HG02798 (cell line): ENCODE data around the gene NCKAP5L.
"Not testable (repeated sequence)": the region's sequence is repeated elsewhere in the genome, so short reads cannot be mapped to it uniquely, and the experiment has no call there.

Experiments used
- ATAC-seq: cut with Tn5 transposase; IDR thresholded peaks from one replicate; pipeline ENCODE4 v1.9.1; 2021; ENCODE audit warnings: mild to moderate bottlenecking; ENCODE audit not compliant: unreplicated experiment, poor library complexity

The NCKAP5L gene

DNA sequence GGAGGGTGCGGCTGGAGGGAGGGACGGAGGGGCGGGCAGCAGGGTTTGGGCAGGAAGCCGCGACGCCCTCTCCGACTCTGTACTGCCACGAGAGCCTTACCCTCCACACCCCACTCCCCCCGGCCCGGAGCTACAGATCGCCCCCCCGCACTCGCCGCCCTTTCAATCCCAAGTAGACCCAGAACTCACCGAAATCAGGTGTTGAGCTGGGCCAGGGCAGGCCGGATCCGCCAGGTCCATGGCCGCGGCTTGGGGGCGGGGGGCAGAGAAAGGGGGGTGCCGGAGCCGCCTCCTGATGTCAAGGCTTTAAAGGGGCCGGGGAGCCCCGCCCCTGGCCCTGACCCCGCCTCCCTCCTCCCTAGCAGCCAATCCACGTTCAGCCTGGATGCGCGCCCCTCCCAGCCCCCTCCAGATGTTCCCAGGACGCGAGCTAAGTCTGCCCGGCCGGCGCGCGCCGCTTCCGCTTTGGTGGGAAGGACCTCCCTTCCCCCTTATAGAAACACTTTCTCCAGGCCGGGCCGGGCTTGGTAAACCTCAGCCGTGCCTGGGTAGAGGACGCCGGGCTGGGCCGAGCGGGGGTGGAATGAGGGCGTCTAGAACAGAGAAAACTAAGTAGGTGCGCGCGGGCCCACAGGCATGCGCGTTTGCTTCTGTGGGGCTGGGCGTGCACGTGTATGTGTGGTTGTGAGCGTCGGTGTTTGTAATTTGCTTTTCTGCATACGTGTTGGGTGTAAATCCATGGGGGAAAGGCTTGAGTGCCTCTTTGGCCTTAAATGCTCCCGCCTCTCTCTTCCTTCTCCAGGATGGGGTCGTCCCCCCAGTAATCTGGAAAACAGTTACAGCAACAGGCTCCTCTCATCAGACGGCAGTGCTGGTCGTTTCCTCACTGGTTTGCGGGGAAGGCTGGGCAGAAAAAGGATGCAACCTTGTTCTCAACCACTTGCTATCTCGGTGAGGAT, at the start of gene NCKAP5L:
NCKAP5L (minus strand) TSS at position 281 of the 959 bp plus-strand sequence. CDS start 24,369 bp downstream, outside the sequence.
- peak; percentile 93 for ATAC-seq

DNA sequence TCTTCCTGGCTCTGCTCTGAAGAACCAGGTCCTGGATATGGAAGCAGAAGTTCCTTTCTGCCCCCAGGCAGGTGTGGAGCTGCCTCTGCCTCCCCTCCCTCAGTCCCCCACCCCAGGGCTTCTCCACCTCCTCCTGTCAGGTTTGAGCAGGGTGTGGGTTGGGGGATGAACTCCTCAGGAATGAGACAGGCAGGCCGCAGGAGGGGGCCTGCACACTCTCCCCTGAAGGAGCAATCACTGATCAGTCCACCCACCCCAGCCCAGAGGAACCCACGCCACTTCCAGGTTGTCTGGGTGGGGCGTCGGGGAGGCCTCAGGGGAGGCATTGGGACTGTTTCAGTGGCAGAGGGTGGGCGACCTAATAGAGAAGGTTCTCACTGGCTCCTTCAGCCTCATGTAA, 48.9 kb upstream of the NCKAP5L start:
- no peak for ATAC-seq

DNA sequence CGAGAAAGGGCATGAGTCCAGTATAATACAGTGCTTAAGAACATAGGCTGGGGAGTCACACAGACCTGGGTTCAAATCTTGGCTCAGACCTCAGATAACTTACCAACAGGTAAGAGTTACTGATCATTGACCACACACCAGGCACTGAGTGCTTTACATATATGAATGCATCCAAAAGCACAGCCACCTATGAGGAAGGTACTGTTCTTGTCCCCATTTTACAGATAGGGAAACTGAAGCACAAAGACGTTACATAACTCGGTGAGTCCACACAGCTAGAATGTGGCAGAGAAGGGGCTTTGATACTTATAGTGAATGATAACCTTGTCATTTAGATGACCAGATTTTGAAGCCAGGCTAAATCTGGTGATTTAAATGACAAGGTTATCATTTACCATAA, 47.9 kb upstream of the NCKAP5L start:
- ATAC-seq = no peak

GRCh38 chr12:49875115-49875720, 47.0 kb upstream of the NCKAP5L start:
- ATAC-seq = no peak

DNA sequence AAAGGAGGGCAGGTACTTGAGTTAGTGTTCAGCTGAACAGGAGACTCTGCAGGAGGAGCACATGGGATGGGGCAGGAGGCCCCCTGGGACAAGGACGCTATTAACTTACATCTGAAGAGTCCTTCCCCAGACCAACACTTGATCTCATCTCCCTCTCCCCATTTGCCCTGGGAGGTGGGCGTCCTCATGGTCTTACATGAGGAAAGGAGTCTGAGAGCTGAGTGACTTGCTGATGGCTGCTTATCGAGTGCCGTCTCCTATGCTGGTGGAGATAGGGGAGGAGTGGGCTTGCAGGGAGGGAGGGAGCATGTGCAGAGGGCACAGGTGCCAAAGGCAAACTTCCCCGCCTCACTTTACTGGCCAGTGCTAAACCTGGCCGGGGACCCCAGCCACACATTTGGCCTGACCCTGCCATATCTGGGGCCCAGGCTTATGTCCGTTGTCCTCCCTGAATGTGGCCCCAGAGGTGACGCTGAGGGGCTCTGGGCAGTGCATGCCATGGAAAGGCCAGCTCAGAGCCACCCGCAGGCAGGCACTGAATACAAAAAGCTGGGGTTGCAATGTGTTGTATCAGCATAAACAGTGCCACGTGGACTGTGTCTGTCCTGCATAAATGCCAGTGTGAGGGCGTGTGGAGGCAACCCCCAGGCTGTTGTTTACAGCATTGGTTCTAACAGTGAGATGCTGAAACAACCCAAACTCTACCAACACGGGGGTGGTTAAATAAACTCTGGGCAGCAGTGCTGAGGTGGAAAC, 46.1 kb upstream of the NCKAP5L start:
- ATAC-seq = no peak

GRCh38 chr12:49873361-49873934, 45.2 kb upstream of the NCKAP5L start:
- no peak for ATAC-seq

GRCh38 chr12:49872781-49873181, 44.6 kb upstream of the NCKAP5L start:
- no peak for ATAC-seq

- no peak for ATAC-seq
Observed at GRCh38 chr12:49872381-49872780, 44.2 kb upstream of the NCKAP5L start.

GRCh38 chr12:49871811-49872251, 43.6 kb upstream of the NCKAP5L start:
- ATAC-seq = not testable (repeated sequence)

GRCh38 chr12:49871263-49871561, 43.0 kb upstream of the NCKAP5L start:
- no peak for ATAC-seq

GRCh38 chr12:49870501-49871262, 42.5 kb upstream of the NCKAP5L start:
- ATAC-seq = no peak

DNA sequence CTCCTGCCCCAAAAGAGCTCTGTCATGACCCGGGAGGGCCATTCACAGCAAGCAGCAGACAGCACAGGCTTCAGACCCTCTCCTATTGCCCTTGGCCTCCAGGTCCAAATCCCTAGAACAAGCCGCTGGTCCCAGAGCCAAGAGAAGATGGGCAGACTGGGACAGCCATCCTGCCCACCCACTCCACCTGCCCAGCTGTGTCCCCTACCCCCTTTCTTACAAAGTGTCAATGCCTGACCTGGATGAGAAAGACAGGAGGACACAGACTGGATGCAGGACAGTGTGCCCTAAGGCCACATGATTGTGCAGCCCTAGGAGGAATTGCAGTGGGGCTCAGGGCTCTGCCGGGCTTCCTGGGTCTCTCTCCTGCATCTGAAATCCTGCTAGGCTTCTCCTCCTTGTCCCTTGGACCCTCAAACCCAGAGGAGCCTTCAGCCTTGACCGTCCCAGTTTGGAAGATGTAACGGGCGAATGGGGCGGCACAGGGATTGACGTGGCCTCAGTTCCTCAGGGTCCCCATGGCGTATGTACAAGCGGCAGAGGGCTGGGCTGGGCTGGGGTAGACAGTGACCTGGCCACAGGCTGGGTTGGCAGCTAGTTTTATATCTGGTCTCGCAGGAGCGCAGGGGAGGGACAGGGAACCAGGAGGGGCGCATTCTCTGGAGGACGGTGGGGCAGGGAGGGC, 41.7 kb upstream of the NCKAP5L start:
- ATAC-seq = no peak

DNA sequence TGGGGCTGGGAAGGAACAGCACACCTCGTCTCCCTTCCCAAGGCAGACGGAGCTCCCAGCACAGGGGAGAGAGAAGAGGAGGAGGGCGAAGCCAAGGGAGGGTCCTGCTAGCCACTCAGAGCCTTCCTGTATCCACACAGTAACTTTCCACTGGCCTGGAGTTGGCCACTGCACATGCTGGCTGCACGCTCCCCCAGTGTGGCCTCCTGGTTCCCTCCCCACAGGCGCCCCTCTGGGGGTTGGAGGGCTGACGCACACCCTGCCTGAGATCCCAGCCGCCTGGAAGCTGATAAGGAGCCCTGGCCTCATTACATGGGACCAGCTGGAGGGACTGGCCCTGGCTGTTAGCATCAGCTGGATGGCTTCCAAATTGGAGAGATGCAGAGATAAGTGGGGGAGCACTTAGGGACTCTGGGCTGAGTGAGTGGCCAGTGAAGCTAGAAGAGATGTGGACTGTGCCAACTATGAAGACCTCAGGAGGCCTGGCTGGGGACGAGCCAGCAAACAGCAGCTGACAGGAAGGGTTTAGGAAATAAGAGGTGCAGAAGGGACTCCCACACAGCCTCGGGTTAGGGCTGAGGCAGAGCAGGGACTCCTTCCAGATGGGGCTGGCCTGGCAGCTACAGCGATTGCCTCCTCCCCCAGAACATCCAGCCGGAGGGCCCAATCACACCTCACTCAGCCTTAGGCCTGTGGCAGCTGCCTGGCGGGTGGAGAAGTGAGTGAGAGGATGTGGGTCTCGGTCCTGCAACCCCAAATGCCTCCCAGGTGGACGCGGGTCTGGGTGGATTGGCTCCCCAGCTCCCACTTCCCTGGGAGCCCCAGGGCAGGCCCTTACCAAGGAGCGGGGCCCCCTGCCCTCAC, 41.0 kb upstream of the NCKAP5L start:
- ATAC-seq = no peak

DNA sequence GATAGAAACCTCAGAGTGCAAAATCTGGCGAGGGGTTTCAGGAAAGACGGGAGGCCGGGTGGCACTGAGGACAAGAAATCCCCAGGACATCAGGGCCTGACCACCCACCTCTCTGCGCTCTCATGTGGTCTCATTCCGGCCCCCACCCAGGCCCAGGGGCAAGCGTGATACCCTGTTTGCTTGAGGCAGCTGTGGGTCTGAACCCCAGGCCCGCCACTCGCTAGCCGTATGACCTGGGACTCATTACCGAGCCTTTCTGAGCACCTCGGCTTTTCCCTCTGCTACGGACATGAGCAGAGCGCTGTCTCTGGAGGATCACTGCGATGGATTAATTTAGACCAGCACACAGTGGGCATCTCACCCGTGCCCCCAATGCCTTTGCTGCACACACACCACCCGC, 40.2 kb upstream of the NCKAP5L start:
- no peak for ATAC-seq

DNA sequence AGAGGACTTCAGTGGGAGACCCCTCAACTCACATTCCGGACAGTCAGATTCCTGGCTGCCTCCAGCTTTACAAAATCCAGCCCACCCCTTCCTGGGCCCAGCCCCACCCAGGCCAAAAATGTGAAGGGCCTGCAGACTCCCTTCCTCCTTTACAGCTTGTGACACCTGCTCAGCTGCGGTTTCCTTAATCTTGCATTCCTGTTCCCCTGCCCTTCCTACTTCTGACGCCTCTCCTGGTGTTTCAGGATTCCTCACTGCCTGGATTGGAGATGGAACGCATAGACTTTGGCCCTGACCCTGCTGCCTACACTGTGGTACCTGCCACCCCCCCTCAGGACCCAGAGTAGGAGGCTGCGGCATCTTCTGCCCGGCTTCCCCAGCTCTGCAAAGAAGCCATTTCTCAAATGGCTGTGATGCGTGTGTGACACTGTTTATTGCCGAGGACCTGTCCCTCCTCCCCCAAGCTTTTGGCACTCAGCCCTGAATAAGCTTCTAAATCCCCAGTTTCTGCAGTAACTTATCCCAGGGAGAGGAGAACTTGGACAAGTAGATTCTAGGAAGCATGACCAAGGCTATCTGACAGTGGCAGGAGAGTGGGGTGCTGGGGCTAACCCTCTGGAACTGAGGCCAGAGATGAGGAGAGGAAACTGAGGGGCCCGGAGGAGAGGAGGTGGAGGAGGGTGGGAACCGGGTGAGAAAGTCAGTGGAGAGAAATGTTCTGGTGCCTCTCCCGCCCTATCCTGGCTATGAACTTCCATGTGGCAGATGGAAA, 39.5 kb upstream of the NCKAP5L start:
- ATAC-seq = no peak

DNA sequence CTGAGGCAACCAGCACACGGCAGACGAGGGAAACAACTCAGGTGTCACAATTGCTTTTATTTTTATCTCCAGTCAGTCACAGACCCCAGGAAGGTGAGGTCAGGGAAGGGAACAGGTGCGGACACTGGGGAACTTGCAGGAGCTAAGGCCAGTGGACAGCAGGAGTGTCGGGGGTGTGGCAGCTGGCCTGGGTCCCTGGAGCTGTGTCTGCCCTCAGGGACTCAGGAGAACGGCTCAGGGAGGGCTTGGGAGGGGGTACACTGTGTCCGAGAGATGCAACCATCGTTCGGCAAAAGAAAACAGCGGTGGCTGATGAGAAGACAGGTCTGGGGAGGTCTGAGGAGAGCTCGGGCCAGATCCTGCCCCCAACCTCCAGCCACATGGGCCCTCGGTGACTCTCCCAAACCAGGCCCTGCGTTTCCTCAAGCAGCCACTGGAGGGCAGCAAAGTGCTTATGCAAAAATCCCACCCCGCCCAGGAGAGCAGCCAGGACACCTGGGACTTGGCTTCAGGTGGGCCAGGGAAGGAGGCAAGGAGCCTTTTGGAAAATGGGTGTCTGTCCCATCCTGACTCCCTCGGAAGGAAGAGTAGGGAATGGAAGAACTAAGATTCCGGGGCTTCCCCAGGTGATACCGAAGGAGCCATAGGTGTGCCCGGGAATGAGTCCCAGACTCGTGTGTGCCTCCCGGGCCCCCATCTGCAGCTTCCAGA, 38.8 kb upstream of the NCKAP5L start:
- ATAC-seq = no peak

DNA sequence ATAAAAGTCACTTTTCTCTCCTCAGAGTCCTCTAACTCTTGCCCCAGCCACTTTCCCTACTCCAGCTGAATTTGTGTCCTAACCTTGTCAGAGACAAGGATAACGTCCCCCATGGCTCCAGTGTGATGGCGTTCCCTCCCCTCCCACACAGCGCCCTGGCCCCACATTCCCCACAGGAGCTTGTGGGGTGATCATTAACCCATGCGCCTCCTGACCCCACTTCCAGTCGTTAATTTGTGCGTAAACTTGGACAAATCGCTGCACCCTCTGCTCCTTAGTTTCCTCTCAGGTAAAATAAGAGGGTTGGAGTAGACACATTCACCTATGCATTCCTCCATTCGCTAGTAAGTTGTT, 37.5 kb upstream of the NCKAP5L start:
- no peak for ATAC-seq
